Measurements from ENCODE around the gene MYCBP.

- no peak for TF ChIP-seq CTCF (IDR thresholded peaks at IDR 0.05)
- no peak for TF ChIP-seq EP300 (IDR thresholded peaks at IDR 0.05)
- no peak for TF ChIP-seq POLR2A (IDR thresholded peaks at IDR 0.05)
These were observed 57.1 kb downstream of the MYCBP start for GRCh38 chr1:38815903-38816627.

Measured in ovary (tissue), 3 donors.